GM23338 (cell line): ENCODE results near the gene ZNF804A. TPM values are rescaled to one million over a fixed set of nuclear protein-coding genes. Genes with fewer than 3 reads are reported as not detected.

Experiments used
- ATAC-seq: fragments of 200-7000 bp; cut with Tn5 transposase; 3 replicates; pipeline ENCODE4 v1.9.1; 2020
- DNase-seq: peaks from one replicate; pipeline ENCODE4 v3.0.0-alpha.2; 2015; ENCODE audit warnings: low spot score
- H2AFZ ChIP-seq: fragments of 200-600 bp; sonication (generic); 2 replicates; pipeline ENCODE4 v1.8.0; 2016; ENCODE audit warnings: antibody characterized with exemption, mild to moderate bottlenecking, moderate library complexity
- H3F3A ChIP-seq: fragments of 200-600 bp; sonication (generic); replicated peaks from 2 replicates; pipeline ENCODE4 v1.8.0; 2017; ENCODE audit warnings: antibody characterized with exemption, mixed run types, low read depth
- H3K27ac ChIP-seq: fragments of 200-600 bp; sonication (generic); 2 replicates; pipeline ENCODE4 v1.6.1; 2016; ENCODE audit warnings: low read depth
- H3K27me3 ChIP-seq: fragments of 200-600 bp; sonication (generic); 2 replicates; pipeline ENCODE4 v1.8.0; 2016; ENCODE audit warnings: mild to moderate bottlenecking, mixed run types, moderate library complexity; ENCODE audit not compliant: insufficient read depth
- H3K36me3 ChIP-seq: fragments of 200-600 bp; sonication (generic); 2 replicates; pipeline ENCODE4 v1.8.0; 2016; ENCODE audit warnings: mild to moderate bottlenecking; ENCODE audit not compliant: insufficient read depth
- H3K4me1 ChIP-seq: fragments of 200-600 bp; sonication (generic); 2 replicates; pipeline ENCODE4 v1.8.0; 2016; ENCODE audit warnings: mild to moderate bottlenecking, moderate library complexity; ENCODE audit not compliant: insufficient read depth
- H3K4me2 ChIP-seq: fragments of 200-600 bp; sonication (generic); 2 replicates; pipeline ENCODE4 v1.7.1; 2017; ENCODE audit warnings: mixed run types
- H3K4me3 ChIP-seq: fragments of 200-600 bp; sonication (generic); 2 replicates; pipeline ENCODE4 v1.6.1; 2016; ENCODE audit warnings: mixed run types
- H3K79me2 ChIP-seq: fragments of 200-600 bp; sonication (generic); replicated peaks from 2 replicates; pipeline ENCODE4 v1.8.0; 2017; ENCODE audit warnings: mild to moderate bottlenecking; ENCODE audit not compliant: insufficient read depth
- H3K9me2 ChIP-seq: fragments of 200-600 bp; sonication (generic); 2 replicates; pipeline ENCODE4 v1.8.0; 2017; ENCODE audit not compliant: insufficient read depth
- H4K20me1 ChIP-seq: fragments of 200-600 bp; sonication (generic); replicated peaks from 2 replicates; pipeline ENCODE4 v1.8.0; 2017; ENCODE audit warnings: mild to moderate bottlenecking; ENCODE audit not compliant: insufficient read depth
- H3K27ac Mint-ChIP-seq: 2 replicates; pipeline ENCODE4 v1.8.0; 2020; ENCODE audit warnings: inconsistent platforms, mild to moderate bottlenecking, moderate library complexity, mixed read lengths
- H3K27me3 Mint-ChIP-seq: 3 replicates; pipeline ENCODE4 v1.8.0; 2022; ENCODE audit warnings: low read depth, mild to moderate bottlenecking, moderate library complexity, mixed read lengths, inconsistent platforms; ENCODE audit not compliant: insufficient read depth, poor library complexity
- H3K36me3 Mint-ChIP-seq: 3 replicates; pipeline ENCODE4 v1.8.0; 2021; ENCODE audit warnings: low read depth, mild to moderate bottlenecking, inconsistent platforms, moderate library complexity, mixed read lengths
- H3K4me1 Mint-ChIP-seq: 3 replicates; pipeline ENCODE4 v1.8.0; 2020; ENCODE audit warnings: mild to moderate bottlenecking, inconsistent platforms, mixed read lengths
- H3K4me3 Mint-ChIP-seq: 3 replicates; pipeline ENCODE4 v1.8.0; 2021; ENCODE audit warnings: moderate library complexity, mild to moderate bottlenecking, inconsistent platforms, mixed read lengths
- H3K9me3 Mint-ChIP-seq: 3 replicates; pipeline ENCODE4 v1.8.0; 2020; ENCODE audit warnings: moderate library complexity, mild to moderate bottlenecking, inconsistent platforms, mixed read lengths
- CREB1 ChIP-seq: fragments of 250-450 bp; sonication (Bioruptor Pico); IDR thresholded peaks from 2 replicates; pipeline ENCODE4 v1.5.0; 2020; ENCODE audit warnings: low read depth, mild to moderate bottlenecking, moderate library complexity
- EZH2 ChIP-seq: fragments of 200-600 bp; sonication (generic); IDR thresholded peaks from one replicate; pipeline ENCODE4 v1.8.0; 2017; ENCODE audit warnings: antibody characterized with exemption, mild to moderate bottlenecking, low read depth; ENCODE audit not compliant: unreplicated experiment
- EZH2phosphoT487 ChIP-seq: fragments of 200-600 bp; sonication (generic); IDR thresholded peaks from one replicate; pipeline ENCODE4 v1.8.1; 2018; ENCODE audit warnings: antibody characterized with exemption; ENCODE audit not compliant: unreplicated experiment
- JUNB ChIP-seq: IDR thresholded peaks from one replicate; pipeline ENCODE4 v1.6.1; 2016; ENCODE audit warnings: antibody characterized with exemption; ENCODE audit not compliant: unreplicated experiment
- NANOG ChIP-seq: IDR thresholded peaks from 2 replicates; pipeline ENCODE4 v1.6.1; 2016; ENCODE audit warnings: antibody characterized with exemption, borderline replicate concordance
- POLR2AphosphoS5 ChIP-seq: IDR thresholded peaks from 2 replicates; pipeline ENCODE4 v1.6.1; 2016; ENCODE audit warnings: antibody characterized with exemption, low read depth
- STAT1 ChIP-seq: IDR thresholded peaks from one replicate; pipeline ENCODE4 v1.6.1; 2016; ENCODE audit warnings: antibody characterized with exemption; ENCODE audit not compliant: unreplicated experiment
- ZNF331 ChIP-seq: fragments of 250-450 bp; sonication (Bioruptor Pico); IDR thresholded peaks from 2 replicates; pipeline ENCODE4 v1.5.0; 2020; ENCODE audit warnings: low read depth, mild to moderate bottlenecking, moderate library complexity
- polyA plus RNA-seq: library from polyadenylated mRNA; unstranded; fragments of >200 nt; fragmentation: Nextera tagmentation; extraction: Ambion mirVana; gene quantifications from 2 replicates; pipeline ENCODE4 v1.2.1, GENCODE V29; 2016
- total RNA-seq: library from RNA; depleted of rRNA; stranded (reverse); fragments of >200 nt; shearing (Covaris generic); gene quantifications from 2 replicates; pipeline ENCODE4 v1.2.3, GENCODE V29; 2014
- TF ChIP-seq, protein P1 (sequence below), 2 experiments: fragments of 200-600 bp in 1 of 2; sonication (generic) in 1 of 2; conservative IDR thresholded peaks; 2 replicates each; pipeline versions ENCODE4 v1.5.1 to v1.6.1; 2016 to 2017; ENCODE audit warnings: antibody characterized with exemption in 2 of 2, low read depth in 2 of 2, mild to moderate bottlenecking in 2 of 2, moderate library complexity in 1 of 2
- TF ChIP-seq, protein P2 (sequence below): IDR thresholded peaks from one replicate; pipeline ENCODE4 v1.6.1; 2018; ENCODE audit warnings: antibody characterized with exemption; ENCODE audit not compliant: unreplicated experiment
- TF ChIP-seq, protein P3 (sequence below): fragments of 250-450 bp; sonication (Bioruptor Pico); IDR thresholded peaks from 2 replicates; pipeline ENCODE4 v1.5.0; 2020; ENCODE audit warnings: mild to moderate bottlenecking, moderate library complexity

Gene ZNF804A
- total and polyA plus RNA-seq, 2 experiments from 2014 or later: not detected

DNA sequence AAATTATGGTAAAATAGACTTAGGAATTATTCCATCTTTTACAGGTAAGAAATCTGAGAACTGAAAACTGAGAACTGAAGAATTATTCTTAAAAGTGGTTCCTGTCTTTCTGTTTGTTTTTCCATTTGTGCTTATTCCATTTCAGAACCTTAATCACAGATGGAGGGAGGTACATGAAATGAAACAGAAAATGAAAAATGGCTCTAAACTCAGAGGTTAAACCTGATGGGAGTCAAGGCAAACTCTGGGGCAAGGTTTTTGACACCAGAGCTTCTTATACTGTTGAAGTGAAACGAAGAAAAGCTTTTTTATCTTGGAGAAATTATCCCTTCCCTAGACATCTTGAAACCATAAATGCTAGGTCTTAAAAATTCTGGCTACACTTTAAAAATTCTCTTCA, 182.1 kb downstream of the ZNF804A start (continued):
- TF ChIP-seq, protein P1, sequence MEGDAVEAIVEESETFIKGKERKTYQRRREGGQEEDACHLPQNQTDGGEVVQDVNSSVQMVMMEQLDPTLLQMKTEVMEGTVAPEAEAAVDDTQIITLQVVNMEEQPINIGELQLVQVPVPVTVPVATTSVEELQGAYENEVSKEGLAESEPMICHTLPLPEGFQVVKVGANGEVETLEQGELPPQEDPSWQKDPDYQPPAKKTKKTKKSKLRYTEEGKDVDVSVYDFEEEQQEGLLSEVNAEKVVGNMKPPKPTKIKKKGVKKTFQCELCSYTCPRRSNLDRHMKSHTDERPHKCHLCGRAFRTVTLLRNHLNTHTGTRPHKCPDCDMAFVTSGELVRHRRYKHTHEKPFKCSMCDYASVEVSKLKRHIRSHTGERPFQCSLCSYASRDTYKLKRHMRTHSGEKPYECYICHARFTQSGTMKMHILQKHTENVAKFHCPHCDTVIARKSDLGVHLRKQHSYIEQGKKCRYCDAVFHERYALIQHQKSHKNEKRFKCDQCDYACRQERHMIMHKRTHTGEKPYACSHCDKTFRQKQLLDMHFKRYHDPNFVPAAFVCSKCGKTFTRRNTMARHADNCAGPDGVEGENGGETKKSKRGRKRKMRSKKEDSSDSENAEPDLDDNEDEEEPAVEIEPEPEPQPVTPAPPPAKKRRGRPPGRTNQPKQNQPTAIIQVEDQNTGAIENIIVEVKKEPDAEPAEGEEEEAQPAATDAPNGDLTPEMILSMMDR (conservative IDR thresholded peaks at IDR 0.05; ENCODE audit: low read depth in 2 of 2): no peak
- TF ChIP-seq JUNB (no peak), POLR2AphosphoS5 (no peak), NANOG (no peak)

DNA sequence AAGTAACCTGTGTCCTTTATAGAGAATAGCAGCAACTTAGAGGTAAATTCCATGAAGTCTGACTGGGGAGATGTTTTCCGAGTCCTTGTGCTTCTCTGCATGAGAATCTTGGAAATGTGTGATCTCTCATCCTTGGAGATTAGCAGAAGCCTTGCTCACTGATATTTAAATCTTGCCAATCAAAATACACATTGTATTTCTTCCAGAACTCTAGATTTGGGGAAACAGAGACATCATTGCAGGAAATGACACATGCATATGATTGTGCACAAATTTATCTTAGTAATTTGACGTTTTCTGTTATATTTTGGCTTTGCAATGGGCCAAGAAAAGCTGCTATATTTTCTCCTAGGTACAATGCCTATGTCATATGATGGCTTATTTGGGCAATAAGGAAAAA, 182.6 kb downstream of the ZNF804A start:
- peak; percentile 4 for DNase-seq
- Mint-ChIP-seq H3K27me3 (no peaks in the 10 kb centered on the region), H3K9me3 (no peaks in the 10 kb centered on the region; the same call in 2 of the 3 replicates), H3K4me3 (no peak overlapping the region), H3K4me1 (peaks cover 7% of the 10 kb centered on the region), H3K27ac (no peak overlapping the region), H3K36me3 (no peaks in the 10 kb centered on the region)
- H3K36me3 ChIP-seq: no peaks in the 10 kb centered on the region
- H2AFZ ChIP-seq: no peak overlapping the region
- no peaks in the 10 kb centered on the region for H3K79me2 ChIP-seq
- no peaks in the 10 kb centered on the region for H3K27me3 ChIP-seq
- no peaks in the 10 kb centered on the region for H4K20me1 ChIP-seq
- no peaks in the 10 kb centered on the region for H3F3A ChIP-seq
- H3K4me3 ChIP-seq: no peak overlapping the region
- no peaks in the 10 kb centered on the region for H3K9me2 ChIP-seq
- peaks cover 12% of the 10 kb centered on the region for H3K4me1 ChIP-seq
- H3K4me2 ChIP-seq: no peak overlapping the region
- no peak overlapping the region for H3K27ac ChIP-seq
- ATAC-seq: no peak
- TF ChIP-seq, protein P2, sequence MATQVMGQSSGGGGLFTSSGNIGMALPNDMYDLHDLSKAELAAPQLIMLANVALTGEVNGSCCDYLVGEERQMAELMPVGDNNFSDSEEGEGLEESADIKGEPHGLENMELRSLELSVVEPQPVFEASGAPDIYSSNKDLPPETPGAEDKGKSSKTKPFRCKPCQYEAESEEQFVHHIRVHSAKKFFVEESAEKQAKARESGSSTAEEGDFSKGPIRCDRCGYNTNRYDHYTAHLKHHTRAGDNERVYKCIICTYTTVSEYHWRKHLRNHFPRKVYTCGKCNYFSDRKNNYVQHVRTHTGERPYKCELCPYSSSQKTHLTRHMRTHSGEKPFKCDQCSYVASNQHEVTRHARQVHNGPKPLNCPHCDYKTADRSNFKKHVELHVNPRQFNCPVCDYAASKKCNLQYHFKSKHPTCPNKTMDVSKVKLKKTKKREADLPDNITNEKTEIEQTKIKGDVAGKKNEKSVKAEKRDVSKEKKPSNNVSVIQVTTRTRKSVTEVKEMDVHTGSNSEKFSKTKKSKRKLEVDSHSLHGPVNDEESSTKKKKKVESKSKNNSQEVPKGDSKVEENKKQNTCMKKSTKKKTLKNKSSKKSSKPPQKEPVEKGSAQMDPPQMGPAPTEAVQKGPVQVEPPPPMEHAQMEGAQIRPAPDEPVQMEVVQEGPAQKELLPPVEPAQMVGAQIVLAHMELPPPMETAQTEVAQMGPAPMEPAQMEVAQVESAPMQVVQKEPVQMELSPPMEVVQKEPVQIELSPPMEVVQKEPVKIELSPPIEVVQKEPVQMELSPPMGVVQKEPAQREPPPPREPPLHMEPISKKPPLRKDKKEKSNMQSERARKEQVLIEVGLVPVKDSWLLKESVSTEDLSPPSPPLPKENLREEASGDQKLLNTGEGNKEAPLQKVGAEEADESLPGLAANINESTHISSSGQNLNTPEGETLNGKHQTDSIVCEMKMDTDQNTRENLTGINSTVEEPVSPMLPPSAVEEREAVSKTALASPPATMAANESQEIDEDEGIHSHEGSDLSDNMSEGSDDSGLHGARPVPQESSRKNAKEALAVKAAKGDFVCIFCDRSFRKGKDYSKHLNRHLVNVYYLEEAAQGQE: no peak
- TF ChIP-seq NANOG (no peak), JUNB (no peak), POLR2AphosphoS5 (no peak), CREB1 (no peak), ZNF331 (CRISPR knock-in tag) (no peak), EZH2phosphoT487 (no peak), EZH2 (no peak), STAT1 (no peak)
- TF ChIP-seq, protein P1 (conservative IDR thresholded peaks at IDR 0.05; ENCODE audit: low read depth in 2 of 2): no peak
- TF ChIP-seq, protein P3, sequence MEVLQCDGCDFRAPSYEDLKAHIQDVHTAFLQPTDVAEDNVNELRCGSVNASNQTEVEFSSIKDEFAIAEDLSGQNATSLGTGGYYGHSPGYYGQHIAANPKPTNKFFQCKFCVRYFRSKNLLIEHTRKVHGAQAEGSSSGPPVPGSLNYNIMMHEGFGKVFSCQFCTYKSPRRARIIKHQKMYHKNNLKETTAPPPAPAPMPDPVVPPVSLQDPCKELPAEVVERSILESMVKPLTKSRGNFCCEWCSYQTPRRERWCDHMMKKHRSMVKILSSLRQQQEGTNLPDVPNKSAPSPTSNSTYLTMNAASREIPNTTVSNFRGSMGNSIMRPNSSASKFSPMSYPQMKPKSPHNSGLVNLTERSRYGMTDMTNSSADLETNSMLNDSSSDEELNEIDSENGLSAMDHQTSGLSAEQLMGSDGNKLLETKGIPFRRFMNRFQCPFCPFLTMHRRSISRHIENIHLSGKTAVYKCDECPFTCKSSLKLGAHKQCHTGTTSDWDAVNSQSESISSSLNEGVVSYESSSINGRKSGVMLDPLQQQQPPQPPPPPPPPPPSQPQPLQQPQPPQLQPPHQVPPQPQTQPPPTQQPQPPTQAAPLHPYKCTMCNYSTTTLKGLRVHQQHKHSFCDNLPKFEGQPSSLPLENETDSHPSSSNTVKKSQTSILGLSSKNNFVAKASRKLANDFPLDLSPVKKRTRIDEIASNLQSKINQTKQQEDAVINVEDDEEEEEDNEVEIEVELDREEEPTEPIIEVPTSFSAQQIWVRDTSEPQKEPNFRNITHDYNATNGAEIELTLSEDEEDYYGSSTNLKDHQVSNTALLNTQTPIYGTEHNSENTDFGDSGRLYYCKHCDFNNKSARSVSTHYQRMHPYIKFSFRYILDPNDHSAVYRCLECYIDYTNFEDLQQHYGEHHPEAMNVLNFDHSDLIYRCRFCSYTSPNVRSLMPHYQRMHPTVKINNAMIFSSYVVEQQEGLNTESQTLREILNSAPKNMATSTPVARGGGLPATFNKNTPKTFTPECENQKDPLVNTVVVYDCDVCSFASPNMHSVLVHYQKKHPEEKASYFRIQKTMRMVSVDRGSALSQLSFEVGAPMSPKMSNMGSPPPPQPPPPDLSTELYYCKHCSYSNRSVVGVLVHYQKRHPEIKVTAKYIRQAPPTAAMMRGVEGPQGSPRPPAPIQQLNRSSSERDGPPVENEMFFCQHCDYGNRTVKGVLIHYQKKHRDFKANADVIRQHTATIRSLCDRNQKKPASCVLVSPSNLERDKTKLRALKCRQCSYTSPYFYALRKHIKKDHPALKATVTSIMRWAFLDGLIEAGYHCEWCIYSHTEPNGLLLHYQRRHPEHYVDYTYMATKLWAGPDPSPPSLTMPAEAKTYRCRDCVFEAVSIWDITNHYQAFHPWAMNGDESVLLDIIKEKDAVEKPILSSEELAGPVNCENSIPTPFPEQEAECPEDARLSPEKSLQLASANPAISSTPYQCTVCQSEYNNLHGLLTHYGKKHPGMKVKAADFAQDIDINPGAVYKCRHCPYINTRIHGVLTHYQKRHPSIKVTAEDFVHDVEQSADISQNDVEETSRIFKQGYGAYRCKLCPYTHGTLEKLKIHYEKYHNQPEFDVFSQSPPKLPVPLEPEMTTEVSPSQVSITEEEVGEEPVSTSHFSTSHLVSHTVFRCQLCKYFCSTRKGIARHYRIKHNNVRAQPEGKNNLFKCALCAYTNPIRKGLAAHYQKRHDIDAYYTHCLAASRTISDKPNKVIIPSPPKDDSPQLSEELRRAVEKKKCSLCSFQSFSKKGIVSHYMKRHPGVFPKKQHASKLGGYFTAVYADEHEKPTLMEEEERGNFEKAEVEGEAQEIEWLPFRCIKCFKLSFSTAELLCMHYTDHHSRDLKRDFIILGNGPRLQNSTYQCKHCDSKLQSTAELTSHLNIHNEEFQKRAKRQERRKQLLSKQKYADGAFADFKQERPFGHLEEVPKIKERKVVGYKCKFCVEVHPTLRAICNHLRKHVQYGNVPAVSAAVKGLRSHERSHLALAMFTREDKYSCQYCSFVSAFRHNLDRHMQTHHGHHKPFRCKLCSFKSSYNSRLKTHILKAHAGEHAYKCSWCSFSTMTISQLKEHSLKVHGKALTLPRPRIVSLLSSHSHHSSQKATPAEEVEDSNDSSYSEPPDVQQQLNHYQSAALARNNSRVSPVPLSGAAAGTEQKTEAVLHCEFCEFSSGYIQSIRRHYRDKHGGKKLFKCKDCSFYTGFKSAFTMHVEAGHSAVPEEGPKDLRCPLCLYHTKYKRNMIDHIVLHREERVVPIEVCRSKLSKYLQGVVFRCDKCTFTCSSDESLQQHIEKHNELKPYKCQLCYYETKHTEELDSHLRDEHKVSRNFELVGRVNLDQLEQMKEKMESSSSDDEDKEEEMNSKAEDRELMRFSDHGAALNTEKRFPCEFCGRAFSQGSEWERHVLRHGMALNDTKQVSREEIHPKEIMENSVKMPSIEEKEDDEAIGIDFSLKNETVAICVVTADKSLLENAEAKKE (CRISPR knock-in tag): no peak
